Fibroblast of pulmonary artery (primary cell): ENCODE data around the gene CLECL1.
"Not testable (repeated sequence)": the region's sequence is repeated elsewhere in the genome, so short reads cannot be mapped to it uniquely, and the experiment has no call there.

Source experiments
- DNase-seq: peaks from one replicate; pipeline ENCODE4 v3.0.0-alpha.2; 2010; ENCODE audit warnings: low read depth
- H3K4me3 ChIP-seq: replicated peaks from 2 replicates; pipeline ENCODE4 v1.5.1; 2011; ENCODE audit warnings: low read depth, mild to moderate bottlenecking, control low read depth, low read length, moderate library complexity
- TF ChIP-seq, protein P1 (sequence below): IDR thresholded peaks from 2 replicates; pipeline ENCODE4 v1.5.1; 2011; ENCODE audit warnings: mild to moderate bottlenecking, control low read depth, low read length, inconsistent platforms; ENCODE audit errors: missing control alignments

The CLECL1 gene

DNA sequence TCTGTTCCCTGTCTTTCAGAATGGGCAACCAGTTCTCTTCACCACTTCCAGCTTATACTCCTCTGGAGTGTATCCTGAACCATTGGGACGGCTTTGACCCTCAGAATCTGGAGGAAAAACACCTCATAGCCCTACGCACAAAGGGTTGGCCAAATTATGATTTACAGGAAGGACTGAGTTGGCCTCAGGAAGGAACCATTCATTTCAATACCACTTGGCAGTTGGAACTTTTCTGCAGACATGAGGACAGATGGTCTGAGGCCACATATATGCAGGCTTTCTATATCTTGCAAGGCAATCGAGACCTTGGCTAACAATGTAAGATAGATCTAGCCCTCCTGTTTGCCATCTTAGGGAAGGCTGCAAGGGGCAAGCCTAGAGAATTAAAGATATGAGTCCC lies 24.0 kb downstream of the CLECL1 start:
- no peak overlapping the region for H3K4me3 ChIP-seq
- TF ChIP-seq, protein P1, sequence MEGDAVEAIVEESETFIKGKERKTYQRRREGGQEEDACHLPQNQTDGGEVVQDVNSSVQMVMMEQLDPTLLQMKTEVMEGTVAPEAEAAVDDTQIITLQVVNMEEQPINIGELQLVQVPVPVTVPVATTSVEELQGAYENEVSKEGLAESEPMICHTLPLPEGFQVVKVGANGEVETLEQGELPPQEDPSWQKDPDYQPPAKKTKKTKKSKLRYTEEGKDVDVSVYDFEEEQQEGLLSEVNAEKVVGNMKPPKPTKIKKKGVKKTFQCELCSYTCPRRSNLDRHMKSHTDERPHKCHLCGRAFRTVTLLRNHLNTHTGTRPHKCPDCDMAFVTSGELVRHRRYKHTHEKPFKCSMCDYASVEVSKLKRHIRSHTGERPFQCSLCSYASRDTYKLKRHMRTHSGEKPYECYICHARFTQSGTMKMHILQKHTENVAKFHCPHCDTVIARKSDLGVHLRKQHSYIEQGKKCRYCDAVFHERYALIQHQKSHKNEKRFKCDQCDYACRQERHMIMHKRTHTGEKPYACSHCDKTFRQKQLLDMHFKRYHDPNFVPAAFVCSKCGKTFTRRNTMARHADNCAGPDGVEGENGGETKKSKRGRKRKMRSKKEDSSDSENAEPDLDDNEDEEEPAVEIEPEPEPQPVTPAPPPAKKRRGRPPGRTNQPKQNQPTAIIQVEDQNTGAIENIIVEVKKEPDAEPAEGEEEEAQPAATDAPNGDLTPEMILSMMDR, result no peak
- DNase-seq, result no peak

- no peak overlapping the region for H3K4me3 ChIP-seq
- peak; percentile 76 for DNase-seq
- TF ChIP-seq, protein P1, result peak; percentile 89
Observed at GRCh38 chr12:9707864-9708808, 24.8 kb downstream of the CLECL1 start.

DNA sequence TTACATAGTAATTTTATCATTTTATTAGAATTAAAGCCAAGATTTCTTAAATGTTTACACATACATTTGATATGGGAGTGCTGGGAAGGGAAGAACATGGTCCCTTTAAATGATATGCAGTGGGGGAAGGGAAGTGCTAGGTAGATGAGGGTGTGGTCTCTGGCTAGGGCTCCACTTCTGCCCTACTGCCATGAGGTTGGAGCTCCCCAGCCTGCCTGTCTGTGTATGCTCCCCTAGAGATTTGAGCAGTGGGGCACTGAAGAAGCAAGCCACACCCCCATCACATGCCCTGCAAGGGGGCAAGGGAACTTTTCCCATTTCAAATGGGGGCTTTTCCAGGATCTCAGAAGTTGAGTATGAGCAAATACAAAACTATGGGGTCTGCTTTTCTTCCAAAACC lies 25.5 kb downstream of the CLECL1 start:
- no peak overlapping the region for H3K4me3 ChIP-seq
- TF ChIP-seq, protein P1, result no peak
- no peak for DNase-seq

DNA sequence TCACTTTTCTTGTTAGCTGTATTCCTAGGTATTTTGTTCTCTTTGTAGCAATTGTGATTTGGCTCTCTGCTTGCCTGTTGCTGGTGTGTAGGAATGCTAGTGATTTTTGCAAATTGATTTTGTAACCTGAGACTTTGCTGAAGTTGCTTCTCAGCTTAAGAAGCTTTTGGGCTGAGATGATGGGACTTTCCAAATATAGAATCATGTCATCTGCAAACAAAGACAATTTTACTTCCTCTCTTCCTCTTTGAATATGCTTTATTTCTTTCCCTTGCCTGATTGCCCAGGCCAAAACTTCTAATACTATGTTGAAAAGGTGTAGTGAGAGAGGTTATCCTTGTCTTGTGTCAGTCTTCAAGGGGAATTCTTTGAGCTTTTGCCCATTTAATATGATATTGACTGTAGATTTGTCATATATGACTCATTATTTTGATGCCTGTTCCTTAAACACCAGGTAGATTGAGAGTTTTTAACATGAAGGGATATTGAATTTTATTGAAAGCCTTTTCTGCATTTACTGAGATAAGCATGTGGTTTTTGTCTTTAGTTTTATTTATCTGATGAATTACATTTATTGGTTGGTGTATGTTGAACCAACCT lies 26.7 kb downstream of the CLECL1 start:
- no peak for DNase-seq
- TF ChIP-seq, protein P1, result no peak
- H3K4me3 ChIP-seq, result no peak overlapping the region

GRCh38 chr12:9704561-9704960 lies 28.3 kb downstream of the CLECL1 start:
- H3K4me3 ChIP-seq, DNase-seq: not testable (repeated sequence)

DNA sequence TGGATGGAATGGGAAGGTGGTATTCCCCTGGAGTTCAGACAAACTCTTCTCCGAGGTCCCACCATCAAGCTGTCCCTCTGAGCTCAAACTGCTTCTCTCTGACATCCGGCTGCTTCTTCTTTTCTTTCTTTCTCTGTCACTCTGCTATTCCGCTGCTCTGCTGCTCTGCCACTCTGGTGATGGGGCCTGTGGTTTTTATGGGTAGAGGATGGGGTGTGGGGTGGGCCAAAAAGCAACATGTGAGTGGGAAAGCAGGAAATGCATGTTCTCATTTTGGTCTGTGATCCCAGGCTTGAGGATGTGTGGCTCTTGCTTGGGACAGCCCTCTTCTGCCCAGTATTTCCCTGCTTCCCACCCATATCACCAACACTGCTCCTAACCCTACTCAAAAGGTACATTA lies 30.6 kb downstream of the CLECL1 start:
- no peak for DNase-seq
- TF ChIP-seq, protein P1, result no peak

DNA sequence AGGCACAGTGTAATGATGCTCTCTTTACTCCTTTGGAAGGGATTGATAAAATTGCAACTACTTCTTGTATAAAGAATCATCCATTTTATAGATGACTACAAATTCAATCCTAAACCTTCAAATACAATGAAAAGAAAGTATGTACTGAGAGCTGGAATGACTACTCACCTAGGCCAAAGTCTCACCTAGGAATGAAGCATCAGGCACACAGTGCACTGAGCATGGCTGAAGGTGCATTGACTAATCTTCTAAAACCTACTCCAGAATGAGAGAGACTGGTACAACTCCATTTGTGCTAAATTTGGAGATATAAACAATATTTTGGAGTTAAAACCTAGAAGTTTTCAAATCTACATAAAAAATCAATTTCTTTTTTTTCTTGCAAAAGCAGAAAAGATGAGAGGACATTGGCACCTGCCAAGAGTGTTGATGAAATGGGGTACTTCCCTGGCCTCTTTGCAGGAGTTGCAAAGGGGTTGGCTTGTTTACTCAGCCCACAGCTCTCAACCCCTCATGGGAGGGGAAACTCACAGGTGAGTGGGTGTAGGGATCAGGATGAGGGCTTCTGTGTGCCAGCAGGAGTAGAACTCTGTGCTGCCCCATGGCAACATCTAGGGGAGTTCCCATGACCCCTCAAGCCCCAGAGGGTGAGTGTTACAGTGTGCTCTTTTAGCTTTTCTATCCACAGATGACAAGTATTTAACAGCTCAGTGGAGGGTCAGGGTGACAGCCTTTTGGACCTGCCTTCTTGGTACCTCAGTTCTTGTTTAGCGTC lies 31.3 kb downstream of the CLECL1 start:
- TF ChIP-seq, protein P1, result no peak
- H3K4me3 ChIP-seq, result no peak overlapping the region
- no peak for DNase-seq

More for the DNA sequence above, 30.6 kb downstream of the CLECL1 start:
- no peak overlapping the region for H3K4me3 ChIP-seq
